GM18868 (cell line): ENCODE data around the gene ATP5IF1.

Source experiments
- ATAC-seq: cut with Tn5 transposase; IDR thresholded peaks from one replicate; pipeline ENCODE4 v1.9.1; 2021; ENCODE audit warnings: mild to moderate bottlenecking, moderate library complexity; ENCODE audit not compliant: unreplicated experiment

Gene ATP5IF1

GRCh38 chr1:28236656-28237322, 865 bp downstream of the ATP5IF1 start:
- ATAC-seq = no peak

DNA sequence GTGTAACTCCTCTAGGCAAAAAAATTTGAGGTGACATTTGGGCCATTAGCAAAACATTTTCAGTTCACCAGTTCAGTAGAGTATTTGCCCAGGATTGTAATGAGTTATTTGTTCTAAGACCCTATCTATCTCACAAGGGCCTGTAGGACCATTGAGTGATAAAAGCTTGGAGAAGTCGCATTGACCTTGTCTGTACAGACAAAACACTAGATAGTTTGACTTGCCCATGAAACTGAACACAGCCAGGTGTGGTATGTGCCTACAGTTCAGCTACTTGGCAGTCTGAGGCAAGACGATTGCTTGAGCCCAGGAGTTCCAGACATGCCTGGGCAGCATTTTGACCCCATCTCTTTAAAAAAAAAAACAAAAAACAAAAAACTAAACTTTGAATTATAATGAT, 3.1 kb downstream of the ATP5IF1 start:
- ATAC-seq = no peak

- no peak for ATAC-seq
These were observed 4.1 kb downstream of the ATP5IF1 start for GRCh38 chr1:28240024-28240423.

- no peak for ATAC-seq
These were observed 5.8 kb downstream of the ATP5IF1 start for GRCh38 chr1:28241638-28242241.

- ATAC-seq = no peak
These were observed 7.9 kb downstream of the ATP5IF1 start for GRCh38 chr1:28243685-28244311.

- ATAC-seq = no peak
These were observed 8.8 kb downstream of the ATP5IF1 start for GRCh38 chr1:28244549-28245251.

DNA sequence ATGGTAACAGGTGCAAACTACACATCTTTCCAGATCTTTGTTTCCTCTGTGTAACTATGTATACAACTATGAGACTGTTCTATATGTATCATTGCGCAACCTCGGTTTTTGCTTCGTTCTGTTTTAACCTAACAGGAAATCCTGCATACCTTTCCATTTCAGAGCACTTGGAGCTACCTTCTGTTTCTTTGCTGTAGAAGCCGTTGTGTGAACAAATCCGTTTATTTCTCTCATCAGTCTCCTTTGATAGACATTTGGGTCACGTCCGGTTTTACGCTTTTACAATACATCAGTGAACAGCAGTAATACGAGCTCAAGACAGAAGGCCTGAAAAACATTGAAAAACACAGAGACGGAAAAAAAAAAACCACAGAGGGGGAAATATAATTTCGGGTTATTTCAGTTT, 10.5 kb downstream of the ATP5IF1 start:
- ATAC-seq = no peak

DNA sequence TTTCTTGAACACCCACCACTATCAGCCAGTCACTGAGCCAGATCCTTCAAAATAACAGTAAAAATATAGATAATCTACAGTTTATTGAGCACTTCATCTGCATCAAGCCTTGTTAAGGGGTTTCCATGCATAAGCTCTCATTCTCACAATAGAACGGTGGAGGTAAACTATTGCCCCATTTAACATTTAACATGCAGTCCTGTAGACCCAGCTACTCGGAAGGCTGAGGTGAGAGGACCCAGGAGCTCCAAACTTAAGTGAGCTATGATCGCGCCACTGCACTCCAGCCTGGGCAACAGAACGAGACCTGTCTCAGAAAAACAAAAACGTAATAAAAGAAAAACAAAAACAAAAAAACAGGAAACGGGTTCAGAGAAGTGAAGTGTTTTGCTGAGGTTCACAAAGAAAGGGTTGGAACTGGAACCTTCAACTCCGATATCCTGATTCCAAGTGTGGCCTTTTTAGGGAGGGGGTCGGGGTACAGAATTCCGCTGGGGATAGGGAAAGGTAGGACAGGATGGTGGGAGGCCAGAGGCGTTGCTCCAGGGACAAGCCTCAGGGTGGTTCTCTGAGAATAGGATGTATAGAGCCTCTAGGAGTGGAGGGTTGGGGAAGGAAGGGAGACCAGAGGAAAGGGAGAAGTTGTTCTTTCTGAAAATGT, 11.8 kb downstream of the ATP5IF1 start:
- ATAC-seq = no peak

DNA sequence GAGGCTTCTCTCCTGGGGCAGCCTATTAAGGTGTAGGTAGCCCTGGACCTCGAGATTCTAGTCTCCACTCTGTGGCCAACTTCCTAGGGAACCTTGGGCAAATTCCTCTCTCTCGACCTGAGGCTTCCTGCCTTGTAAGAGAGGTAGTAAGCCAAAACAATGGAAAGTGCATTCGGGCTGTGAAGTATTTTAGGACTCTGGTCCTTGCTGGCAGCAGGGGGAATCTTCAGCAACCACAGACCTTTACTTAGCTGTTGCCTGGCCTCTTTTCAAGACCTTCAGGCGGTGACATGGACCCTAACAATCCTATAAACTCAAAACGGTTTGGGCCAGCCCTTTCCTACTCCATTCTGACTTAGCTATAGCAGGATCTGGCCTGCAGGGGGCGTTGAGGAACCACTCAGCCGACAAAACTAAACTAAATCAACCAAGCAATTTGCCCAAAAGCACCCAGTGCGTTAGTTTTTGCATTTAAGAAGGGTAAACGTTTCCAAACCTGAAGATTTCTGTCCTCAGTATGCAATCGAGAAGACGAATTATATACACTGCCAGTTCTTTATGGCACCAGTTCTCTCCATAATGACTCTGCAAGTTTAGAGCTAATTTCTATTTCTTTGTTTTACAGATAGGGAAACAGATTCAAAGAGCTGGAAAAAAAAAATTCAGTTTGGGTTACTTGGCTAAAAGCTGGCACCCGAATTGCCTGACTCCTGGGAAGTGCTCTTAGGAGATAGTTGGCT, 12.5 kb downstream of the ATP5IF1 start:
- ATAC-seq = no peak

GRCh38 chr1:28249013-28249865, 13.3 kb downstream of the ATP5IF1 start:
- ATAC-seq = no peak

GRCh38 chr1:28249866-28250295, 14.0 kb downstream of the ATP5IF1 start:
- ATAC-seq = no peak

DNA sequence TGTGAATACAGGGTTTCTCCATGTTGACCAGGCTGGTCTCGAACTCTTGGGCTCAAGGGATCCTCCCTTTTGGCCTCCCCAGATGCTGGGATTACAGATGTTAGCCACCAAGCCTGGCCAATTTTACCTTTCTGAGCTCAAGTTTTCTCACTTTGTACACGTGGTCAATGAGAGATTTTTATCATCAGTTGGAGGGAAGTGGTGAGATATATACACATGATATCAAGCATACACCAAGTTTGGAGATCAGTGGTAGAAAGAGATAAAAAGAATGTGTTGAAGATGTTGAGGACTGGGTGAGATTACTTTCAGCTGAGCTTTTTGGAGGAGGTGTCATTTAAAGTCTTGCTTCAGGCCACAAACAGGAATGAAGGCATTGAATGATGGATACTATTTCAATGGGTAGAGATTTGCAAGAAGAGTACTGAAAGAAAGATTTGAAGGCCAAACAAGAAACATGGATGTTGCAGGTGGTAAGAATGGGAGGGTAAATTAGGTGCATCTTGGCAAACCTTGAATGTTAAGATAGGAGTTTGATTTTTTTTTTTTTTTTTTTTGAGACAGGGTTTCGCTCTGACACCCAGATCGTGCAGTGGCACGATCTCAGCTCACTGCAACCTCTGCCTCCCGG, 20.4 kb downstream of the ATP5IF1 start:
- ATAC-seq = no peak

DNA sequence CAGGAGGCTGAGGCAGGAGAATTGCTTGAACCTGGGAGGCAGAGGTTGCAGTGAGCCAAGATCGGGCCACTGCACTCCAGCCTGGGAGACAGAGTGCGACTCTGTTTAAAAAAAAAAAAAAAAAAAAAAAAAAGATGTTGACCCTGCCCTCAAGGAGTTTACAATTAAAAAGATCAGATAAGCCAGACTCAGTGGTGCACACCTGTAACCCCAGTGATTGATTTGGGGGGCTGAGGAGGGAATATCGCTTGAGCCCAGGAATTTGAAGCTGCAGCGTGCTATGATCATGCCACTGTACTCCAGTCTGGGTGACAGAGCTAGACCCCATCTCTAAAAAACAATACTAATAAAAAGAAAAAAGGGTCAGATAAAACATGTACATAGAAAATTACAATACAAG, 21.8 kb downstream of the ATP5IF1 start:
- no peak for ATAC-seq

DNA sequence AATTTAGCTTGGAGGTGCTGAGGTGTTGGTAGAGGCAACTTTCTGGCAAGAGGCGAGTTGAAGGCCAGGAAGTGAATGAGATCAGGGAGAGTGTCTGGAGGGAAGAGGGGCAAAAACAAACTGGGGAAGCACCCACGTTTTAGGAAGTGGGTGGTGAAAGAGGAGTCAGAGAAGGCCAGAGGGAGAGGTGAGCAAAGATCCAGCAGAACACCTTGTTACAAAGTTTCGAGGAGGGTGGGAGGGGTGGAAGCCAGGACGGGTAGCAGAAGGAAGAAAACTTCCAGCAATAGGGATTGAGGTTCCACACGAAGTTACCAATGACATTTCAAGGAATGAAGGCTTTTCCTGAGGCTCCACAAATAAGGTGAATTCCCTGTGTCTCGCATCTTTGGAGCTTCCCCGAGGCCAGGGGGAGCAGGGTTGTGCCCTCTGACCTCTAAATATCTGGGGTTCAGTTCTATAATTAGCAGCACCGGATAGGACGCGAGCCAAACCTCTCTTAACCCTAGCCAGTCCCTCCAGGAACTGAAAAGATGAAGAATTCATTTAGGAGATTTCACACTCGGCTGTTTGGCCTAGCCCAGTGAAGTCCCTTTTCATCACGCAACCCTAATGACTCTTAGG, 22.8 kb downstream of the ATP5IF1 start:
- no peak for ATAC-seq

- peak; percentile 94 for ATAC-seq
These were observed 23.5 kb downstream of the ATP5IF1 start, which contains the start of gene SESN2 for GRCh38 chr1:28259252-28259933. TSS of gene SESN2 (plus strand) at chr1:28259518. CDS start at chr1:28259848, 330 bp downstream.

- ATAC-seq = no peak
These were observed 24.2 kb downstream of the ATP5IF1 start for GRCh38 chr1:28259934-28260802.

- no peak for ATAC-seq
These were observed 24.9 kb downstream of the ATP5IF1 start for GRCh38 chr1:28260803-28261174.
